ENCODE results near the gene EEFSEC.

Gene EEFSEC

GRCh38 chr3:128203169-128203568 lies 49.9 kb downstream of the EEFSEC start:
- Histone ChIP-seq H3K9me3 (ENCODE audit: control insufficient read depth, insufficient read depth, low read length) (no peaks in the 10 kb centered on the region), H3K4me1 (ENCODE audit: insufficient read depth, low read length) (no peaks in the 10 kb centered on the region), H3K36me3 (ENCODE audit: insufficient read depth, low read length) (no peaks in the 10 kb centered on the region), H3K9ac (ENCODE audit: low read depth, low read length) (no peak overlapping the region)

GRCh38 chr3:128205558-128206145 lies 52.4 kb downstream of the EEFSEC start:
- Histone ChIP-seq H3K9me3 (ENCODE audit: control insufficient read depth, insufficient read depth, low read length) (no peaks in the 10 kb centered on the region), H3K4me1 (ENCODE audit: insufficient read depth, low read length) (peaks cover 6% of the 10 kb centered on the region; the same call in 1 of the 2 replicates), H3K36me3 (ENCODE audit: insufficient read depth, low read length) (no peaks in the 10 kb centered on the region), H3K9ac (ENCODE audit: low read depth, low read length) (no peak overlapping the region)

- Histone ChIP-seq H3K36me3 (ENCODE audit: insufficient read depth, low read length) (no peaks in the 10 kb centered on the region), H3K4me1 (ENCODE audit: insufficient read depth, low read length) (peaks cover 6% of the 10 kb centered on the region; the same call in 1 of the 2 replicates), H3K9me3 (ENCODE audit: control insufficient read depth, insufficient read depth, low read length) (no peaks in the 10 kb centered on the region), H3K9ac (ENCODE audit: low read depth, low read length) (no peak overlapping the region)
Observed at GRCh38 chr3:128207951-128208350, 54.7 kb downstream of the EEFSEC start.

GRCh38 chr3:128210711-128211110 lies 57.4 kb downstream of the EEFSEC start:
- Histone ChIP-seq H3K36me3 (ENCODE audit: insufficient read depth, low read length) (no peaks in the 10 kb centered on the region), H3K9ac (ENCODE audit: low read depth, low read length) (no peak overlapping the region), H3K4me1 (ENCODE audit: insufficient read depth, low read length) (peaks cover 9% of the 10 kb centered on the region; the same call in 1 of the 2 replicates), H3K9me3 (ENCODE audit: control insufficient read depth, insufficient read depth, low read length) (no peaks in the 10 kb centered on the region)

- H3K9me3 ChIP-seq (ENCODE audit: control insufficient read depth, insufficient read depth, low read length): no peaks in the 10 kb centered on the region
- H3K9ac ChIP-seq (ENCODE audit: low read depth, low read length): no peak overlapping the region
- 0 out of 2 replicates have a peak, but pooled peaks cover 9% of the 10 kb centered on the region for H3K4me1 ChIP-seq (ENCODE audit: insufficient read depth, low read length)
- H3K36me3 ChIP-seq (ENCODE audit: insufficient read depth, low read length): no peaks in the 10 kb centered on the region
Observed at GRCh38 chr3:128214056-128214455, 60.8 kb downstream of the EEFSEC start.

- Histone ChIP-seq H3K36me3 (ENCODE audit: insufficient read depth, low read length) (no peaks in the 10 kb centered on the region), H3K4me1 (ENCODE audit: insufficient read depth, low read length) (0 out of 2 replicates have a peak, but pooled peaks cover 3% of the 10 kb centered on the region), H3K9ac (ENCODE audit: low read depth, low read length) (no peak overlapping the region), H3K9me3 (ENCODE audit: control insufficient read depth, insufficient read depth, low read length) (no peaks in the 10 kb centered on the region)
Observed at GRCh38 chr3:128215290-128215689, 62.0 kb downstream of the EEFSEC start.

- Histone ChIP-seq H3K4me1 (ENCODE audit: insufficient read depth, low read length) (0 out of 2 replicates have a peak, but pooled peaks cover 3% of the 10 kb centered on the region), H3K9ac (ENCODE audit: low read depth, low read length) (no peak overlapping the region), H3K36me3 (ENCODE audit: insufficient read depth, low read length) (no peaks in the 10 kb centered on the region), H3K9me3 (ENCODE audit: control insufficient read depth, insufficient read depth, low read length) (no peaks in the 10 kb centered on the region)
Observed at GRCh38 chr3:128215800-128216495, 62.7 kb downstream of the EEFSEC start.

GRCh38 chr3:128217702-128218547 lies 64.6 kb downstream of the EEFSEC start:
- Histone ChIP-seq H3K9ac (ENCODE audit: low read depth, low read length) (no peak overlapping the region), H3K9me3 (ENCODE audit: control insufficient read depth, insufficient read depth, low read length) (peaks cover 5% of the 10 kb centered on the region), H3K36me3 (ENCODE audit: insufficient read depth, low read length) (no peaks in the 10 kb centered on the region)

GRCh38 chr3:128218548-128219257 lies 65.4 kb downstream of the EEFSEC start:
- Histone ChIP-seq H3K4me1 (ENCODE audit: insufficient read depth, low read length) (0 out of 2 replicates have a peak, but pooled peaks cover 3% of the 10 kb centered on the region), H3K36me3 (ENCODE audit: insufficient read depth, low read length) (no peaks in the 10 kb centered on the region), H3K9me3 (ENCODE audit: control insufficient read depth, insufficient read depth, low read length) (peaks cover 13% of the 10 kb centered on the region), H3K9ac (ENCODE audit: low read depth, low read length) (no peak overlapping the region)

More at GRCh38 chr3:128217702-128218547, 64.6 kb downstream of the EEFSEC start:
- 0 out of 2 replicates have a peak, but pooled peaks cover 3% of the 10 kb centered on the region for H3K4me1 ChIP-seq (ENCODE audit: insufficient read depth, low read length)

GRCh38 chr3:128221328-128221727 lies 68.0 kb downstream of the EEFSEC start:
- H3K36me3 ChIP-seq (ENCODE audit: insufficient read depth, low read length): no peaks in the 10 kb centered on the region
- no peak overlapping the region for H3K9ac ChIP-seq (ENCODE audit: low read depth, low read length)
- H3K9me3 ChIP-seq (ENCODE audit: control insufficient read depth, insufficient read depth, low read length): peaks cover 13% of the 10 kb centered on the region
- no peaks in the 10 kb centered on the region for H3K4me1 ChIP-seq (ENCODE audit: insufficient read depth, low read length)

- Histone ChIP-seq H3K9me3 (ENCODE audit: control insufficient read depth, insufficient read depth, low read length) (peaks cover 13% of the 10 kb centered on the region), H3K4me1 (ENCODE audit: insufficient read depth, low read length) (peaks cover 7% of the 10 kb centered on the region), H3K36me3 (ENCODE audit: insufficient read depth, low read length) (no peaks in the 10 kb centered on the region), H3K9ac (ENCODE audit: low read depth, low read length) (no peak overlapping the region)
Observed at GRCh38 chr3:128222796-128223385, 69.6 kb downstream of the EEFSEC start.

GRCh38 chr3:128226186-128226725 lies 73.0 kb downstream of the EEFSEC start:
- H3K9me3 ChIP-seq (ENCODE audit: control insufficient read depth, insufficient read depth, low read length): peaks cover 13% of the 10 kb centered on the region
- H3K4me1 ChIP-seq (ENCODE audit: insufficient read depth, low read length): peaks cover 11% of the 10 kb centered on the region
- no peak overlapping the region for H3K9ac ChIP-seq (ENCODE audit: low read depth, low read length)
- H3K36me3 ChIP-seq (ENCODE audit: insufficient read depth, low read length): no peaks in the 10 kb centered on the region

GRCh38 chr3:128226795-128227395 lies 73.6 kb downstream of the EEFSEC start:
- H3K9me3 ChIP-seq (ENCODE audit: control insufficient read depth, insufficient read depth, low read length): peaks cover 13% of the 10 kb centered on the region
- no peak overlapping the region for H3K9ac ChIP-seq (ENCODE audit: low read depth, low read length)
- H3K4me1 ChIP-seq (ENCODE audit: insufficient read depth, low read length): peaks cover 17% of the 10 kb centered on the region
- H3K36me3 ChIP-seq (ENCODE audit: insufficient read depth, low read length): no peaks in the 10 kb centered on the region

Data from ES-I3 (cell line).